ENCODE results near the gene MAP3K21. TPM values are rescaled to one million over a fixed set of nuclear protein-coding genes. Genes with fewer than 3 reads are reported as not detected.

Gene MAP3K21
- total RNA-seq, 1 donor from 2014 or later, result 0.25 TPM

GRCh38 chr1:233340966-233341516 is 13.5 kb downstream of the MAP3K21 start:
- H3K27ac Mint-ChIP-seq (ENCODE audit: unreplicated experiment), result no peak overlapping the region

GRCh38 chr1:233342086-233342485 is 14.6 kb downstream of the MAP3K21 start:
- Mint-ChIP-seq H3K4me1 (ENCODE audit: low read depth) (no peaks in the 10 kb centered on the region), H3K9me3 (ENCODE audit: low read depth) (no peaks in the 10 kb centered on the region), H3K4me3 (ENCODE audit: unreplicated experiment) (no peak overlapping the region), H3K27ac (ENCODE audit: unreplicated experiment) (no peak overlapping the region), H3K27me3 (ENCODE audit: low read depth) (peaks cover 50% of the 10 kb centered on the region), H3K36me3 (ENCODE audit: low read depth) (no peaks in the 10 kb centered on the region)
- TF ChIP-seq CTCF (IDR thresholded peaks at IDR 0.05), result no peak
- DNase-seq (ENCODE audit: low spot score), result no peak

More at GRCh38 chr1:233340966-233341516, 13.5 kb downstream of the MAP3K21 start:
- no peak for DNase-seq (ENCODE audit: low spot score)
- no peak for TF ChIP-seq CTCF (IDR thresholded peaks at IDR 0.05)
- no peaks in the 10 kb centered on the region for H3K36me3 Mint-ChIP-seq (ENCODE audit: low read depth)
- no peaks in the 10 kb centered on the region for H3K4me1 Mint-ChIP-seq (ENCODE audit: low read depth)
- peaks cover 47% of the 10 kb centered on the region for H3K27me3 Mint-ChIP-seq (ENCODE audit: low read depth)
- no peak overlapping the region for H3K4me3 Mint-ChIP-seq (ENCODE audit: unreplicated experiment)
- H3K9me3 Mint-ChIP-seq (ENCODE audit: low read depth), result no peaks in the 10 kb centered on the region

- Mint-ChIP-seq H3K27me3 (ENCODE audit: low read depth) (peaks cover 46% of the 10 kb centered on the region), H3K4me1 (ENCODE audit: low read depth) (no peaks in the 10 kb centered on the region), H3K36me3 (ENCODE audit: low read depth) (no peaks in the 10 kb centered on the region), H3K4me3 (ENCODE audit: unreplicated experiment) (no peak overlapping the region), H3K27ac (ENCODE audit: unreplicated experiment) (no peak overlapping the region), H3K9me3 (ENCODE audit: low read depth) (no peaks in the 10 kb centered on the region)
- no peak for TF ChIP-seq CTCF (IDR thresholded peaks at IDR 0.05)
- no peak for DNase-seq (ENCODE audit: low spot score)
Measured at GRCh38 chr1:233343262-233343661, 15.7 kb downstream of the MAP3K21 start.

- no peak for DNase-seq (ENCODE audit: low spot score)
- no peak overlapping the region for H3K4me3 Mint-ChIP-seq (ENCODE audit: unreplicated experiment)
- no peaks in the 10 kb centered on the region for H3K9me3 Mint-ChIP-seq (ENCODE audit: low read depth)
- H3K27ac Mint-ChIP-seq (ENCODE audit: unreplicated experiment), result no peak overlapping the region
- no peak for TF ChIP-seq CTCF (IDR thresholded peaks at IDR 0.05)
- no peaks in the 10 kb centered on the region for H3K4me1 Mint-ChIP-seq (ENCODE audit: low read depth)
- H3K27me3 Mint-ChIP-seq (ENCODE audit: low read depth), result peaks cover 24% of the 10 kb centered on the region
- H3K36me3 Mint-ChIP-seq (ENCODE audit: low read depth), result no peaks in the 10 kb centered on the region
Measured at GRCh38 chr1:233347338-233347737, 19.8 kb downstream of the MAP3K21 start.

- H3K27me3 Mint-ChIP-seq (ENCODE audit: low read depth), result peaks cover 27% of the 10 kb centered on the region
- H3K4me3 Mint-ChIP-seq (ENCODE audit: unreplicated experiment), result no peak overlapping the region
- no peak for TF ChIP-seq CTCF (IDR thresholded peaks at IDR 0.05)
- no peak for DNase-seq (ENCODE audit: low spot score)
- H3K36me3 Mint-ChIP-seq (ENCODE audit: low read depth), result peaks cover 2% of the 10 kb centered on the region
- no peaks in the 10 kb centered on the region for H3K9me3 Mint-ChIP-seq (ENCODE audit: low read depth)
- no peak overlapping the region for H3K27ac Mint-ChIP-seq (ENCODE audit: unreplicated experiment)
- no peaks in the 10 kb centered on the region for H3K4me1 Mint-ChIP-seq (ENCODE audit: low read depth)
Measured at GRCh38 chr1:233349137-233349536, 21.6 kb downstream of the MAP3K21 start.
